Rectal smooth muscle tissue (tissue), 1 donor: ENCODE results near the gene PARM1.
"Not testable (repeated sequence)": the region's sequence is repeated elsewhere in the genome, so short reads cannot be mapped to it uniquely, and the experiment has no call there.

ENCODE experiments used
- H3K27ac ChIP-seq: one replicate; pipeline ENCODE4 v1.7.0; 2013; ENCODE audit warnings: low read depth, low read length, inconsistent platforms
- H3K27me3 ChIP-seq: one replicate; pipeline ENCODE4 v1.7.0; 2013; ENCODE audit warnings: low read length; ENCODE audit not compliant: control insufficient read depth, insufficient read depth
- H3K36me3 ChIP-seq: one replicate; pipeline ENCODE4 v1.7.0; 2013; ENCODE audit warnings: low read length; ENCODE audit not compliant: control insufficient read depth, insufficient read depth
- H3K4me1 ChIP-seq: one replicate; pipeline ENCODE4 v1.7.0; 2013; ENCODE audit warnings: low read length; ENCODE audit not compliant: control insufficient read depth, insufficient read depth
- H3K4me3 ChIP-seq: one replicate; pipeline ENCODE4 v1.7.0; 2013; ENCODE audit warnings: low read length
- H3K9ac ChIP-seq: one replicate; pipeline ENCODE4 v1.7.0; 2013; ENCODE audit warnings: low read length

The PARM1 gene

GRCh38 chr4:74970577-74970976 is 37.7 kb downstream of the PARM1 start:
- Histone ChIP-seq H3K27me3 (no peaks in the 10 kb centered on the region), H3K4me1 (peaks cover 4% of the 10 kb centered on the region), H3K36me3 (no peaks in the 10 kb centered on the region), H3K9ac (no peak overlapping the region), H3K27ac (no peak overlapping the region), H3K4me3 (no peak overlapping the region)

GRCh38 chr4:74971862-74972261 is 38.9 kb downstream of the PARM1 start:
- no peak overlapping the region for H3K27ac ChIP-seq
- no peaks in the 10 kb centered on the region for H3K36me3 ChIP-seq
- no peak overlapping the region for H3K4me3 ChIP-seq
- peaks cover 4% of the 10 kb centered on the region for H3K4me1 ChIP-seq
- no peaks in the 10 kb centered on the region for H3K27me3 ChIP-seq
- H3K9ac ChIP-seq, result no peak overlapping the region

- Histone ChIP-seq H3K4me1 (no peaks in the 10 kb centered on the region), H3K36me3 (no peaks in the 10 kb centered on the region), H3K27ac (no peak overlapping the region), H3K9ac (no peak overlapping the region), H3K27me3 (no peaks in the 10 kb centered on the region), H3K4me3 (no peak overlapping the region)
Observed at GRCh38 chr4:74975082-74975481, 42.2 kb downstream of the PARM1 start.

GRCh38 chr4:74975848-74976824 is 43.2 kb downstream of the PARM1 start:
- Histone ChIP-seq H3K27ac (no peak overlapping the region), H3K4me1 (no peaks in the 10 kb centered on the region), H3K36me3 (no peaks in the 10 kb centered on the region), H3K4me3 (no peak overlapping the region), H3K27me3 (no peaks in the 10 kb centered on the region), H3K9ac (no peak overlapping the region)

DNA sequence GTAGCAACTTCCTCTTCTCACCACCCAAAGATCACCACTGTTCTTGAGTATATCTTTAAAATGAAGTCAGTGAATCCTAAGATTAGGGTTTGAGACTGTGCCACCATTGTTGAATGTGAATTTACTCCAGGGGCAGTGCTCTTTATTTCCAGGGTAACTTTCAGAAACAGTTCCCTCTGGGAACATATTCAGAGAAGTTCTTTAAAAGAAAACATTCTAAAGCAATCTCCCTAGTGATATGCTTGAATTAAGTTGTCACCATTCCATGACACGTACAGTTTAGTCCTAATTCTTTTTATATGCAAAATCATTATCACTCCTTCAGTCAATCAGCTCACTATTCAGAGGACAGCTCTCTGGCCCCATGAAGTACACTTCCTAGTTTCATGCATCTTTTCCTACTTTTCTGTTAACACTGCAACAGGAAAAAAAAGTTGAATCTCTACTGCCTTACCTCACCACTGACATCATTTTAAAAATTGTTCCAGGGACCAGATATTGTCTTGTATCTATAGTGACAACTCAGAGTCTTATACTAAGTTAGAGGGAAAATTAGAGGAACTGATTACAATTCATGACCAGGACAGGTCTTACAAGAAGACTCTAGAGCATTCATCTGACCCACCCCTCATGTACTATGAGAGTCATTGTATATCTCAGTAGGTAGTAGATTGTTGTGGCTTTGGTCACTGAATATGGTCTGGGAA is 49.8 kb downstream of the PARM1 start:
- no peaks in the 10 kb centered on the region for H3K36me3 ChIP-seq
- H3K27me3 ChIP-seq, result no peaks in the 10 kb centered on the region
- H3K9ac ChIP-seq, result no peak overlapping the region
- no peaks in the 10 kb centered on the region for H3K4me1 ChIP-seq
- H3K27ac ChIP-seq, result no peak overlapping the region
- no peak overlapping the region for H3K4me3 ChIP-seq

DNA sequence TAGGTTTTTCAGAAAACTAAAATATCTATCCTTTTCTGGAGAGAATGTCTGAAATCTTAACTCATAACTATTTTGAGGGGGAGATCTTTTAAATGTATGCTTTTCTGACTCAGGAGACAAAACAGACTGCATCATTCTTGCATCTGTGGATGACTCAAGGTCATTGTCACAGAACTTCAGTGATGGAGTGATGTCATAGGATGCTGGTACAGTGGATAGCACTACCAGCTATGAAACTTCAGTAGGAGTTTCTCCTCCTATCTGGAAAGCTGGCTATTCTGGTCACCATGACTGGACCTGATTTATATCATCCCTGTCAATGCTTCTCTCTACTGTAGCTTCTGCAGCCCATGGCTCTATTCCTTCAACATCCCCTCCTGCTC is 50.3 kb downstream of the PARM1 start:
- Histone ChIP-seq H3K36me3 (no peaks in the 10 kb centered on the region), H3K9ac (no peak overlapping the region), H3K27ac (no peak overlapping the region), H3K4me1 (no peaks in the 10 kb centered on the region), H3K27me3 (no peaks in the 10 kb centered on the region), H3K4me3 (no peak overlapping the region)

DNA sequence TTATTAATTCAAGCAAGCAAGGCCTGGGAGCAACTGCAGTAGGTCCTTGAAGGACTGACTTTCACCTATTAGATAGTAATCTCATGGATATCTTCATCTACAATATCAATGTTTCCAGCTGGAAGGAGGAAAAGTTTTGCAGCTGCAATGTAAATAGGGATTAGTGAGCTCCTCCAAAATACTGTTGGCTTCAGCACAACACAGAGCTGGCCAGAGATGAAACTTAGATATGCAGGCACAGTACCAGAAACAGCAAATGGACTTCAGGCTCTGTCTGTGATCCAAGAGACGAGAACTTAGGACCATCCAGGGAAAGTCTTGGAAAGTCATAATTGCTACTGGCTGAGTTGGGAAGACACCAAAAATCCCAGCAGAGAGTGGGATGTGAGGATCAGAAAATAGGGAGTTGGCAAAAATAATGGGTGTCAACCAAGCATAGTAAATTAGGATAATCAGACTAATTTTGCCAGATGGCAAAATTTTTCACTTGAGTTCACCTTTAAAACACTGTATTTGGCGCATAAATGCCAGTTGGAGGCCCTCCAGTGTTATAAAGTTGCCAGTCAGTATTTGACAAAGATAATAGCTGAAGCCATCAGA is 57.5 kb downstream of the PARM1 start:
- Histone ChIP-seq H3K4me3 (no peak overlapping the region), H3K27me3 (no peaks in the 10 kb centered on the region), H3K9ac (no peak overlapping the region), H3K4me1 (no peaks in the 10 kb centered on the region), H3K27ac (no peak overlapping the region), H3K36me3 (no peaks in the 10 kb centered on the region)

GRCh38 chr4:74994436-74994835 is 61.5 kb downstream of the PARM1 start:
- not testable (repeated sequence) for H3K27me3 ChIP-seq, H3K9ac ChIP-seq, H3K27ac ChIP-seq, H3K36me3 ChIP-seq, H3K4me3 ChIP-seq, H3K4me1 ChIP-seq

DNA sequence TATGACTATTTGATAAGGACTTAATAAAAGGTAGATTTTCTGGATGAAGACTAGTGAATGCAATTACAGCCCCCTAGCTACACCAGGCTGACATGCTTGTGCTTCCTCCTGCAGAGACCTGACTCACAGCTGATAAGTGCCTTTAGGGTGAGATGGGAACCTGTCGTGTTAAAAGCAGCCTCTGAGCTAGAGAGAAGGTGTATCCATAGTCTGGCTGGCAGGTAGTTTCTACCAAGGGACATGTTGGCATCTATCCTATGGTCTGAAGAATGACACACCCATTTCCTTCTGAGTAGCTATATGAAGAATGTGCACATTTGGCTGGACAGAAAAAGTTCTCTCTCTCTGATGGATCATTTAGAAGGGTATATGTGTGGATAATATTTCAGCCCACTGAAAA is 64.1 kb downstream of the PARM1 start:
- no peaks in the 10 kb centered on the region for H3K36me3 ChIP-seq

DNA sequence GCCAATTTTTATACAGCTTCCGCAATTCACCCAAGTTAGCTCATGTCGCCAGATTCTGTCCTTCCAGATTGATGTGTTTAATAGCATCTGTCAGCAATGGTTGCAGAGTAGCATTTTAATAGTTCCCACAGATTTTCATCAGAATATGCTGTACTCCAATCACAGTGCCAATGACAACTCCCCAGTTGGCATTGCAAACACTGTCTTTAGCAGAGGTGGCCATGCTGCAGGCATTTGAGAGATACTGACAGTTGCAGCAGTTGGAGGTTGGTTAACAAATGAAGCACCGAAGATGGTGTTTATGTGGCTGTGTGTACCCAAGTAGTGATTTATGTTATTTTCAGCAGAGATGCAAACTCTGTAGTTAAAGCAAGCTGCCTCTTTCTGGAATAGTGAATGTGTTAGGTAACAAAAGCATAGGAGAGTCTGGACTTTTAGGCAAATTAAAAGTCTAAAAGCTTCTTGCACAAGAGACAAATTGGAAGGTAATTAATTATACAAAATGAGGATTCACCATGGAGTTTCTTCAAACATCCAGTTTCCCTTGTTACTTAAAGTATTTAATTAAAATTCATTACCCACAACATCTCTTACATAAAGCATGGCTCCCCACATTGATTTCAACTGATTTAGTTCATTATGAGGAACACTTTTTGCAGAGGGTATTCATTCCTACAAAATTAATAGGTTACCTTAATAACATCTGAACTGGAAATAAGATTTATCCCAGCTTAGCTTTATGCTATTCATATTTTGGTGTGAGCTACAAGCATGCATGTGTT is 65.2 kb downstream of the PARM1 start:
- no peaks in the 10 kb centered on the region for H3K36me3 ChIP-seq
- no peak overlapping the region for H3K27ac ChIP-seq
- H3K4me3 ChIP-seq, result no peak overlapping the region
- H3K4me1 ChIP-seq, result no peaks in the 10 kb centered on the region
- H3K27me3 ChIP-seq, result no peaks in the 10 kb centered on the region
- H3K9ac ChIP-seq, result no peak overlapping the region

More for the DNA sequence above, 64.1 kb downstream of the PARM1 start:
- Histone ChIP-seq H3K4me3 (no peak overlapping the region), H3K27me3 (no peaks in the 10 kb centered on the region), H3K9ac (no peak overlapping the region), H3K27ac (no peak overlapping the region), H3K4me1 (no peaks in the 10 kb centered on the region)

DNA sequence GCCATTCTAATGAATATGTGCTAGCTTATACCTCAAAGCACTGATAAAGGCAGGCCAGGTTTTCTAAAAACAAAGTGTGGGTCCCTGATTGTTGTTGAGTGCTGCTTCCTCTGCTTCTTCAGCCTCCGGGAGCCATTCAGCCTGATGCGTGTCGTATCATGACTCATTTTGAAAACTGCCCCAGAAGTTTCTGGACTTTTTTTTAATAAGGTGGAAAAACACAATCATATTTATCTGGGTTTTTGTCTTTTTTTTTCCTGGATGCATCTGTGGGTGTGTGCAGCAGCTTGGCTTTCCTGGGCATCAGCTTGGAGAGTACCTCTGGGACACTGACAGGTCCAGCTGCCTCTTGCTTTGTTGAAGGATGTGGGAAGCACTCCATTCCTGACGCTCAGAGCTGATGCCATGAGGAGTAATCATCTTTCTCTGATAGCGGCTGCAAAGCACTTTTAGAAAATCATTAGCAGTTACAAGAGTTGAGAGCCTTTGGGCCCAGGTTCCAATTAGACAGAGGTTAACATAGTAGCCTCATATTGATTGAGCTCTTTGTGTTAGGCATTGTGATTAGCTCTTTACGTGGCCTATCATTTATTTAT is 66.9 kb downstream of the PARM1 start:
- H3K9ac ChIP-seq, result no peak overlapping the region
- H3K36me3 ChIP-seq, result no peaks in the 10 kb centered on the region
- H3K4me1 ChIP-seq, result no peaks in the 10 kb centered on the region
- no peaks in the 10 kb centered on the region for H3K27me3 ChIP-seq
- H3K4me3 ChIP-seq, result no peak overlapping the region
- no peak overlapping the region for H3K27ac ChIP-seq

DNA sequence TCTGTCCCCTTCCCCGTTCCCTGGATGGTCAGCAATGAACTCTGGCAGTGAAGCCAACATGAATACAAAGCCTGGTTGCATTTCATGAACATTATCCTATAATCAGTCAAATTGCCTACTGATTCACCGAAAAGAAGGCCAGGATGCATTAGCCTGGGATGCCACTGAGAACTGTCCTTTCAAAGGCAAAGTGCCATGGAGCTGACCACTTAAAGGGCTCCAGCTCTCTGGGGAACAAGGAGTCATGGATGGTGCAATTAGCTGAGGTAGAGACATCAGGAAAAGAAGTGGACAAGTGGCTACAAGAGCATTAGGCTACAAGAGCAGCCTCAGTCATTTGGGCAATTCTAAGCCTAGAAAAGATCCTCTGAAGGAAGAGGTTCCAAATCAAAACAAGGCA is 69.0 kb downstream of the PARM1 start:
- no peaks in the 10 kb centered on the region for H3K36me3 ChIP-seq
- H3K27ac ChIP-seq, result no peak overlapping the region
- no peak overlapping the region for H3K9ac ChIP-seq
- H3K4me3 ChIP-seq, result no peak overlapping the region
- H3K27me3 ChIP-seq, result no peaks in the 10 kb centered on the region
- H3K4me1 ChIP-seq, result no peaks in the 10 kb centered on the region
